OCI-LY3 (cell line): Measurements from ENCODE around the gene ERGIC2.

Experiments used
- CTCF ChIP-seq: fragments of 200-600, 300-600 bp; sonication (generic); IDR thresholded peaks from 2 replicates; pipeline ENCODE4 v1.5.1; 2014; ENCODE audit warnings: antibody characterized with exemption, low read length, low read depth
- EZH2phosphoT487 ChIP-seq: fragments of 200-600 bp; shearing (Covaris generic); IDR thresholded peaks from 2 replicates; pipeline ENCODE4 v1.6.1; 2018; ENCODE audit warnings: antibody characterized with exemption, mixed run types, low read depth

GRCh38 chr12:29291226-29291625 lies 89.7 kb downstream of the ERGIC2 start:
- TF ChIP-seq CTCF = no peak
- no peak for TF ChIP-seq EZH2phosphoT487
